PC-3 (cell line): ENCODE measurements around the gene AJAP1.

Experiments
- EZH2 ChIP-seq: fragments of 300-600 bp; sonication (generic); IDR thresholded peaks from one replicate; pipeline ENCODE4 v1.6.1; 2017; ENCODE audit warnings: antibody characterized with exemption, mild to moderate bottlenecking, low read length; ENCODE audit not compliant: unreplicated experiment
- EZH2phosphoT487 ChIP-seq: fragments of 300-600 bp; sonication (generic); IDR thresholded peaks from 2 replicates; pipeline ENCODE4 v1.6.1; 2018; ENCODE audit warnings: mild to moderate bottlenecking, antibody characterized with exemption, low read length, borderline replicate concordance
- TF ChIP-seq, protein P1 (sequence below): fragments of 300-600 bp; sonication (generic); conservative IDR thresholded peaks from 2 replicates; pipeline ENCODE4 v1.5.1; 2017; ENCODE audit warnings: antibody characterized with exemption, low read depth, mild to moderate bottlenecking, low read length

- TF ChIP-seq EZH2, result no peak
- TF ChIP-seq, protein P1, sequence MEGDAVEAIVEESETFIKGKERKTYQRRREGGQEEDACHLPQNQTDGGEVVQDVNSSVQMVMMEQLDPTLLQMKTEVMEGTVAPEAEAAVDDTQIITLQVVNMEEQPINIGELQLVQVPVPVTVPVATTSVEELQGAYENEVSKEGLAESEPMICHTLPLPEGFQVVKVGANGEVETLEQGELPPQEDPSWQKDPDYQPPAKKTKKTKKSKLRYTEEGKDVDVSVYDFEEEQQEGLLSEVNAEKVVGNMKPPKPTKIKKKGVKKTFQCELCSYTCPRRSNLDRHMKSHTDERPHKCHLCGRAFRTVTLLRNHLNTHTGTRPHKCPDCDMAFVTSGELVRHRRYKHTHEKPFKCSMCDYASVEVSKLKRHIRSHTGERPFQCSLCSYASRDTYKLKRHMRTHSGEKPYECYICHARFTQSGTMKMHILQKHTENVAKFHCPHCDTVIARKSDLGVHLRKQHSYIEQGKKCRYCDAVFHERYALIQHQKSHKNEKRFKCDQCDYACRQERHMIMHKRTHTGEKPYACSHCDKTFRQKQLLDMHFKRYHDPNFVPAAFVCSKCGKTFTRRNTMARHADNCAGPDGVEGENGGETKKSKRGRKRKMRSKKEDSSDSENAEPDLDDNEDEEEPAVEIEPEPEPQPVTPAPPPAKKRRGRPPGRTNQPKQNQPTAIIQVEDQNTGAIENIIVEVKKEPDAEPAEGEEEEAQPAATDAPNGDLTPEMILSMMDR, result no peak
- TF ChIP-seq EZH2phosphoT487, result no peak
Measured at GRCh38 chr1:4803335-4803734, 148.9 kb downstream of the AJAP1 start.
